SK-N-DZ (cell line): ENCODE measurements around the gene FANCC.
"Not testable (repeated sequence)": the region's sequence is repeated elsewhere in the genome, so short reads cannot be mapped to it uniquely, and the experiment has no call there.

Experiments used
- DNase-seq: peaks from one replicate; pipeline ENCODE4 v3.0.0-alpha.2; 2015; ENCODE audit warnings: low spot score

Gene FANCC

GRCh38 chr9:95330720-95331404 lies 13.4 kb upstream of the FANCC start:
- no peak for DNase-seq

DNA sequence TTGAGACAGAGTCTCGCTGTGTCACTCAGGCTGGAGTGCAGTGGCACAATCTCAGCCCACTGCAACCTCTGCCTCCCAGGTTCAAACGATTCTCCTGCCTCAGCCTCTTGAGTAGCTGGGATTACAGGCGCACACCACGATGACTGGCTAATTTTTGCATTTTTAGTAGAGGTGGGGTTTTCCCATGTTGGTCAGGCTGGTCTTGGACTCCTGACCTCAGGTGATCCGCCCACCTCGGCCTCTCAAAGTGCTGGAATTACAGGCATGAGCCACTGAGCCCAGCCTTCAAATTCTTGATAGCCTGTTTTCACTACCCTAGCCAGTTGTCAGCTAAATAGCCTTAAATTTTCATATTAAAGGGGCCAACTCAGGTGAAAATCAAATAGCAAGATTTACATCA lies 11.6 kb upstream of the FANCC start:
- DNase-seq, result not testable (repeated sequence)

GRCh38 chr9:95327239-95327865 lies 9.8 kb upstream of the FANCC start:
- DNase-seq, result no peak

GRCh38 chr9:95325221-95325620 lies 7.7 kb upstream of the FANCC start:
- no peak for DNase-seq

DNA sequence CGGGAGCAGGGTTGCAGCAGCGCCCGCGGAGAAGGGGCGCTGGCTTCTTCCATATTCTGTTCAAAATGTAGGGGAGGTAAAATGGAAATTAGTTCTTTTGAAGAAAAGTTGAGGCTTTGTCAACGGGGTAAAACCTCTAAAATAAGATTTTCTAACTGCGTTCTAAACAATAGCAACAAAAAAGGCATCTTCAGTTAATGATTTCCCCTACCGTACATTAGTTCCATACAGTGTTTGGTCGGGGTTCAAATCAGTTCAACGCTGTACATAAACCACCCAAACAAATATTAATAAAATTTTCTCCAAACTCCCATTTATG lies 343 bp upstream of the FANCC start:
- no peak for DNase-seq

DNA sequence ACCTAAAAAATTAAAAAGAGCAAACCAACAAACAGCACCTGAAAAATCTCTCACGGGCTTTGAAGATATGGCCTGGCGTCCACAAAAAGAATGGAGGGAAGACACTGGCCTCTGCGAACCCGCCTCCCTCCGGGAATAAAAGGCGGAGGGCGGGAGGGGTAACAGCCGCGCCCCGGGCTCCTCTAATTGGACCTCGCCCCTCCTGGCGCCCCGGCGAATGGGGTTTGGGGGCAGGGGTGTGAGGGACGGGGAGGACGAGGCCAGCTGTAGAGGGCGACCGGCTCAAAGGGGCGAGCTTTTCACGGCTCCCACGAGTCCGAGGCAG lies 753 bp downstream of the FANCC start:
- no peak for DNase-seq

GRCh38 chr9:95316274-95316673 lies 1.2 kb downstream of the FANCC start:
- peak; percentile 16 for DNase-seq

DNA sequence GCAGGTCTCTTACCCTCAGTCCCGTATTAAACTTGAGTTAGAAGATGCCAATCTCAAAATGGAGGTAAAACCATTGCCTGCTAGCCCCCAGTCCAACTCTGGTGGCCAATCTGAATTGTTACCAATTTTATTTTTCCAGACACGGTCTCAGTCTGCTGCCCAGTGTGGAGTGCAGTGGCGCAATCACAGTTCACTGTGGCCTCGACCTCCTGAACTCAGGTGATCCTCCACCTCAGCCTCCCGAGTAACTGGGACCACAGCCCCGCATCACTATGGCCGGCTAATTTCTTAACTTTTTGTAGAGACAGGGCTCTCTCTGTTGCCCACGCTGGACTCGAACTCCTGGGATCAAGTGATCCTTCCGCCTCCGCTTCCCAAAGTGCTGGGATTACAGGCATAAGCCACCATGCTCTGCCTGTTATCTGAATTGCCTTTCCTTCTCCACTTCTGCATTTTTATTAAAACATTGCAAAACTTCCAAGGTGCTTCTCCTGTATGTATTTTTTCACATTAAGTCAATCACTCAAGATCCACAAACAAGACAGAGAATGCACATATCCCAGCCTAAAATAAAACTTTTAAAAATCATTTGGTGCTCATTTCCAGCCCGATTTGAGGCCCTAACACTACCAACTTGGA lies 2.3 kb downstream of the FANCC start:
- no peak for DNase-seq

DNA sequence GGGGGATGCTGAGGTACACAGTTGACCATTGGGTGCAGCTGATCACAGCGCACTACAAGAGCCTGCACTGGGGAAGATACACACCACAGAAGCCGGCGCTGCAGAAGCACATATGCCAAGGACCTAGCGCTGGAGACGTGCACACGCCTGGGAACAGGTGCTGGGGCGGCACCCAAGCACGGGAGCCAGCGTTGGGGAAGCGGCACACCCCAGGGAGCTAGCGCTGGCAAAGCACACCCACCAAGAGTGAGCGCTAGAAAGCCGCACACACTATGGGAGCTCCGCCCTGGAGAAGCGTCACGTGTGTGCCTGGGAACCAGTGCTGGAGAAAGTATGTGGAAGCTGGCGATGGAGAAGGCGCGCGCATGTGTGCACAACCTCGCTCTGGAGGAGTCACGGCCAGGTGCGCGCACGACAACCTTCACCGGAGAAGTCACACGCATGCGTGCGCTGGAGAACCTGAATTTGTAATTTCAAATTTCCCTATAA lies 4.5 kb downstream of the FANCC start:
- peak; percentile 52 for DNase-seq

DNA sequence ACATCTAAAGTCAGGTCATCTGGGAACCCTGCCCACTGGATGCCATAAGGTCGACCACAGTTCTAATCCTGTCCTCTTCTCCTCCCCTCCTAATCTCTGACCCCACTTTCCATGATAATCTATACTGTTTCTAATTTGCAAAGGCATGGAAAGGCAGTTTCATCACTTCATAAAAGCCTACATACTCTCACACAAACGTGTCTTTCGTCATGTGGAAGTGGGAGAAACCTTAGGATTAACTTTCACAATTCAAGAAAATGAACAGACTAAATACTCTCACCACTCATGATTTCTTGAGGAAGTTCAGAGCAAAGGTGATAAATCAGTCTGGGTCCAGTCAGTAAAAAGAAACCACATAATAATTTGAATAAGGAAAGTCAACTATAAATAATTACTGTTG lies 5.5 kb downstream of the FANCC start:
- DNase-seq, result no peak

- no peak for DNase-seq
Observed at GRCh38 chr9:95307538-95307937, 10.0 kb downstream of the FANCC start.

- no peak for DNase-seq
Observed at GRCh38 chr9:95306819-95307218, 10.7 kb downstream of the FANCC start.

GRCh38 chr9:95305770-95306492 lies 11.6 kb downstream of the FANCC start:
- no peak for DNase-seq

DNA sequence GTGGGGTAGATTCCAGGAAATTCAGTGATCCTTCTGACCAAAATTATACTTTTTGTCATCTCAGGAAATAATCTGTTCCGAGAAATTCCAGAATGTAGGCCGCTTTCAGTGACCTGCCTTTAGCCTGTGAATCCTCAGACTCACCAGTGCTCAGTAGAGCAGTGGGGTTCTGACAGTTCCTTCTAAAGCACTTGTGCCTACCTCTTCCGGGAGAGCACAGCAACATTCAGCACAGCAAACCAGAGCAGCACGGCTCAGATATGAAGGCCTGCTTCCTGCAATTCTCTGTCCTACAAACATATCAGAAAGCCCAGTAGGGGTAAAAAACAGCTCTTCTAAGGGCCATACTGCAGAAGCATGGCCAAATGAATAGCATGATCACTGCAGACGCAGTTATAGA lies 15.0 kb downstream of the FANCC start:
- DNase-seq, result no peak

DNA sequence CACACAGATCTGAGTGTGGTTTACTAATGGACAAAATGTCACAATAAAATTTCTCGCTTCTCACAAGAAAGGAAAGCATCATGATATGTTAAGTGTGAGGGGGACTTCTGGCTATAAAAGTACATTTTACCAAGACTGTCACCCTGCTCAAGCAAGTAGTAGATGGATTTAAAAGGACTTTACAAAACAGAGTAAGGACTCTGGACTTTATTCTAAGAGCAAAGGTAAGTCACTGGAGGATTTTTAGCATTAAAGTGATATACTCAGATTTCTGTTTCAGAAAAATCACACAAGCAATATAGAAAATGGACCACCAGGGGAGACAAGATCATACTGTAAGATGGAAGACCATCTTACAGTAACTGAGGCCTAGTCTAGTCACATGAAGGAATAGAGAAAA lies 19.7 kb downstream of the FANCC start:
- no peak for DNase-seq

DNA sequence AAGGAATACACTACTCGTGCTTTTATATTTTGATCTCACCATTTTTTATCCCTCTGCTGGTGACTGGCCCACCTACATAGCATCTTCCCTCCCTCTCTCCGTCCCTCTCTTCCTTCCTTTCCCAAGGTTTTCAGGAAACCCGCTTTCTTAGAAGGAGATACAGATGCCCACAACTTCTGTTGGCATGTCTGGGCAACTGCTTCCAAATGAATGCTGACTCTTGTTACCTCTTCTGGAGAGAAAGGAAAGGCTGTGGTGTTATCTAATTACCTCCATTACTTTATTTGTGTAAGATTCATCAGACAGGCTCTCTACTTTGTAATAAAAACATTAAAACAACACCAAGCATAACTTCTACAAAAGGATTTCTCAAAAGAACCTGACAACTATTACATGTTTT lies 20.2 kb downstream of the FANCC start:
- no peak for DNase-seq

DNA sequence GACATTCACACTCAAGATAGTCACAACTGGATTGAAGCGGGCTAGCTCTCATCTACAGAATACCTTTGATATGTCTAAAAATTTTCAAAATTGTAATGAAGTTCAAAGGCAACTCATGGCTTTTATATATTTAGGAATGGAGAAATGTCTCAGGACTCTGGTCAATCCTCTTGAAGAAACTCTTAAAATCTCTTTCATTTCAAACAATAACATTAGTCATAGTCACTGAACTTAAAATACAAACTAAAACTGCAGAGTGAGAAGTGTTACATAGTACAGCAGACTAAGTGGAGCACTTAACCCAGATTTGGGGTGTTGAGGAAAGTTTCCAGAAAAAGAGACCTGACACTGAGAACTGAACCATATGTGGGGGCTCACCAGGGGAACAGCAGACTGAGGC lies 20.7 kb downstream of the FANCC start:
- no peak for DNase-seq

DNA sequence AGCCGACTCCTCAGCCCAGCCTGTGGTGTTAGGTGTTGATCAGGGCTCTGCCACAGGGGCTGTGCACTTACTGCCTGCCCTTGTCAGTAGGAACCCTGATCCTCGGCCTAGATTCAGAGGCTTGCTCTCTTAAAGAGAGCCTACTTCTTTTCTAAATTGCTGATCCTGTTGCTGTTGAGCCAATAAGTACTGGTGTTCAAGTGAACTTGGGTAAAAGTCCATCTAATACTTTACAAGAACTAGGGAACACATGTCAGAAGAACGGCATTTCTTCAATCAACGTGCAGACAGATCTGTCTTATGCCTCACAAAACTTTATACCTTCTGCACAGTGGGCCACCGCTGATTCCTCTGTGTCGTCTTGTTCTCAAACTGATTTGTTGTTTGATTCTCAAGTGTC lies 24.2 kb downstream of the FANCC start:
- not testable (repeated sequence) for DNase-seq

GRCh38 chr9:95292226-95292625 lies 25.3 kb downstream of the FANCC start:
- no peak for DNase-seq

- no peak for DNase-seq
Observed at GRCh38 chr9:95286151-95286550, 31.4 kb downstream of the FANCC start.

- DNase-seq, result no peak
Observed at GRCh38 chr9:95285307-95285706, 32.2 kb downstream of the FANCC start.
